Muscle layer of colon (tissue), 2 donors: ENCODE results near the gene SARS2.
A peak's percentile ranks its signal among the peaks of the same experiment; 100 is the strongest.
"Not testable (repeated sequence)": the region's sequence is repeated elsewhere in the genome, so short reads cannot be mapped to it uniquely, and the experiment has no call there.

ENCODE experiments used
- H3K27ac ChIP-seq: one replicate; pipeline ENCODE4 v1.7.0; 2013; ENCODE audit warnings: low read depth, mild to moderate bottlenecking, low read length, moderate library complexity
- H3K27me3 ChIP-seq, 2 donors: one replicate each; pipeline ENCODE4 v1.7.0; 2013; ENCODE audit warnings: low read length in 2 of 2, mild to moderate bottlenecking in 2 of 2; ENCODE audit not compliant: insufficient read depth in 2 of 2, control insufficient read depth in 1 of 2
- H3K36me3 ChIP-seq: one replicate; pipeline ENCODE4 v1.7.0; 2013; ENCODE audit warnings: mild to moderate bottlenecking, low read length; ENCODE audit not compliant: insufficient read depth
- H3K4me1 ChIP-seq: one replicate; pipeline ENCODE4 v1.7.0; 2013; ENCODE audit warnings: mild to moderate bottlenecking, low read length; ENCODE audit not compliant: insufficient read depth
- H3K4me3 ChIP-seq, 2 donors: one replicate each; pipeline ENCODE4 v1.7.0; 2013; ENCODE audit warnings: low read length in 2 of 2, low read depth in 1 of 2, mild to moderate bottlenecking in 1 of 2, moderate library complexity in 1 of 2
- H3K9ac ChIP-seq: one replicate; pipeline ENCODE4 v1.7.0; 2013; ENCODE audit warnings: low read length
- H3K9me3 ChIP-seq: one replicate; pipeline ENCODE4 v1.7.0; 2013; ENCODE audit warnings: mild to moderate bottlenecking, low read length
- donor health status: abdominal sarcoma.
- donor health status: Adenocarcinoma of cecum.

Gene SARS2

GRCh38 chr19:38942471-38943181, 12.1 kb upstream of the SARS2 start:
- Histone ChIP-seq H3K9ac (no peak overlapping the region), H3K27ac (no peak overlapping the region), H3K36me3 (peaks cover 23% of the 10 kb centered on the region), H3K4me3 (no peak overlapping the region), H3K27me3 (no peaks in the 10 kb centered on the region), H3K9me3 (no peaks in the 10 kb centered on the region), H3K4me1 (no peaks in the 10 kb centered on the region)

GRCh38 chr19:38941979-38942378, 11.4 kb upstream of the SARS2 start:
- H3K36me3 ChIP-seq: peaks cover 21% of the 10 kb centered on the region
- H3K9me3 ChIP-seq: no peaks in the 10 kb centered on the region
- H3K27ac ChIP-seq: no peak overlapping the region
- no peak overlapping the region for H3K4me3 ChIP-seq
- H3K9ac ChIP-seq: no peak overlapping the region
- no peaks in the 10 kb centered on the region for H3K4me1 ChIP-seq
- no peaks in the 10 kb centered on the region for H3K27me3 ChIP-seq

- not testable (repeated sequence) for H3K27ac ChIP-seq, H3K27me3 ChIP-seq, H3K4me3 ChIP-seq, H3K9ac ChIP-seq, H3K4me1 ChIP-seq, H3K9me3 ChIP-seq
- peaks cover 16% of the 10 kb centered on the region for H3K36me3 ChIP-seq
Observed at GRCh38 chr19:38941466-38941865, 10.9 kb upstream of the SARS2 start.

- no peak overlapping the region for H3K9ac ChIP-seq
- H3K4me1 ChIP-seq: no peaks in the 10 kb centered on the region
- H3K9me3 ChIP-seq: no peaks in the 10 kb centered on the region
- peaks cover 6% of the 10 kb centered on the region for H3K36me3 ChIP-seq
- no peak overlapping the region for H3K27ac ChIP-seq
- no peak overlapping the region for H3K4me3 ChIP-seq
- no peaks in the 10 kb centered on the region for H3K27me3 ChIP-seq
Observed at GRCh38 chr19:38939957-38940356, 9.4 kb upstream of the SARS2 start.

GRCh38 chr19:38933544-38933943, 3.0 kb upstream of the SARS2 start:
- H3K27ac ChIP-seq: no peak overlapping the region
- no peaks in the 10 kb centered on the region for H3K9me3 ChIP-seq
- peaks cover 20% of the 10 kb centered on the region for H3K4me1 ChIP-seq

GRCh38 chr19:38932425-38933179, 2.0 kb upstream of the SARS2 start:
- Histone ChIP-seq H3K27ac (no peak overlapping the region), H3K9ac (no peak overlapping the region), H3K4me3 (no peak overlapping the region), H3K4me1 (peaks cover 20% of the 10 kb centered on the region), H3K36me3 (peaks cover 9% of the 10 kb centered on the region), H3K9me3 (no peaks in the 10 kb centered on the region), H3K27me3 (no peaks in the 10 kb centered on the region)

More at GRCh38 chr19:38933544-38933943, 3.0 kb upstream of the SARS2 start:
- Histone ChIP-seq H3K27me3 (no peaks in the 10 kb centered on the region), H3K9ac (no peak overlapping the region), H3K36me3 (peaks cover 9% of the 10 kb centered on the region), H3K4me3 (no peak overlapping the region)

- Histone ChIP-seq H3K27me3 (no peaks in the 10 kb centered on the region), H3K9ac (peak overlapping the region; percentile 64), H3K36me3 (peaks cover 9% of the 10 kb centered on the region), H3K4me3 (peak overlapping the region; percentile 79 to 94), H3K4me1 (peaks cover 20% of the 10 kb centered on the region), H3K9me3 (no peaks in the 10 kb centered on the region), H3K27ac (peak overlapping the region; percentile 70)
Observed at GRCh38 chr19:38931521-38931793, 894 bp upstream of the SARS2 start.

GRCh38 chr19:38930776-38931520, 385 bp upstream of the SARS2 start, which contains the start of gene MRPS12:
Gene MRPS12 (plus strand): TSS chr19:38930944. CDS start chr19:38931295, 351 bp downstream.
- peaks cover 9% of the 10 kb centered on the region for H3K36me3 ChIP-seq
- H3K27me3 ChIP-seq: no peaks in the 10 kb centered on the region
- H3K9ac ChIP-seq: peak within 1 kb of the TSS; percentile 64
- peak within 1 kb of the TSS; percentile 70 for H3K27ac ChIP-seq
- H3K4me3 ChIP-seq: peak within 1 kb of the TSS; percentile 79 to 94
- no peaks in the 10 kb centered on the region for H3K9me3 ChIP-seq
- H3K4me1 ChIP-seq: peaks cover 20% of the 10 kb centered on the region

- no peak overlapping the region for H3K27ac ChIP-seq
- peaks cover 20% of the 10 kb centered on the region for H3K4me1 ChIP-seq
- H3K36me3 ChIP-seq: peaks cover 17% of the 10 kb centered on the region
- H3K27me3 ChIP-seq: no peaks in the 10 kb centered on the region
- H3K9me3 ChIP-seq: no peaks in the 10 kb centered on the region
- H3K9ac ChIP-seq: no peak overlapping the region
- no peak overlapping the region for H3K4me3 ChIP-seq
Observed at GRCh38 chr19:38928391-38929001, 2.1 kb downstream of the SARS2 start.

- H3K4me1 ChIP-seq: peaks cover 2% of the 10 kb centered on the region
- no peaks in the 10 kb centered on the region for H3K9me3 ChIP-seq
- no peaks in the 10 kb centered on the region for H3K27me3 ChIP-seq
- H3K4me3 ChIP-seq: no peak overlapping the region
- peaks cover 8% of the 10 kb centered on the region for H3K36me3 ChIP-seq
- H3K27ac ChIP-seq: no peak overlapping the region
- H3K9ac ChIP-seq: no peak overlapping the region
Observed at GRCh38 chr19:38924388-38924787, 6.2 kb downstream of the SARS2 start.

GRCh38 chr19:38922482-38922881, 8.1 kb downstream of the SARS2 start:
- no peak overlapping the region for H3K4me3 ChIP-seq
- H3K27me3 ChIP-seq: no peaks in the 10 kb centered on the region
- no peak overlapping the region for H3K27ac ChIP-seq
- no peak overlapping the region for H3K9ac ChIP-seq
- no peaks in the 10 kb centered on the region for H3K4me1 ChIP-seq
- peaks cover 8% of the 10 kb centered on the region for H3K36me3 ChIP-seq
- H3K9me3 ChIP-seq: no peaks in the 10 kb centered on the region
